Measurements from ENCODE around the gene NTM.

The NTM gene

DNA sequence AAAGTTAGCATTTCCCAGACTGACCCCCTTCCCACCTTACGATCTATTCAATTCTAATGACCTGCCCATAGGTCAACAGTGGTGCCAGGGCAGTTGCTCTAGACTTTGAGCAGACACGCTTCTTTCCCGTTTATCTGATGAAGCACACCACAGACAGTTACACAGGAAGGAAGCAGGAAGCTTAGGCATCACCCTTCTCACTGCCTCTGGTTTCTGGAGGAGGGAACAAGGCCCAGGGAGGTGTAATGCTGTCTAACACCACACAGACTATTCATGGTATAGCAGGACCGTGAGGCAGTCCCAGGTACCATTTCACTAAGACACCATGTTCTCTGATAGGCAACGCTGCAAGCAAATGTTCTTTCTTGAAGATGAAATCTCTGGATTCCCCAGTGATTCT lies 279.4 kb downstream of the NTM start:
- DNase-seq: no peak

DNA sequence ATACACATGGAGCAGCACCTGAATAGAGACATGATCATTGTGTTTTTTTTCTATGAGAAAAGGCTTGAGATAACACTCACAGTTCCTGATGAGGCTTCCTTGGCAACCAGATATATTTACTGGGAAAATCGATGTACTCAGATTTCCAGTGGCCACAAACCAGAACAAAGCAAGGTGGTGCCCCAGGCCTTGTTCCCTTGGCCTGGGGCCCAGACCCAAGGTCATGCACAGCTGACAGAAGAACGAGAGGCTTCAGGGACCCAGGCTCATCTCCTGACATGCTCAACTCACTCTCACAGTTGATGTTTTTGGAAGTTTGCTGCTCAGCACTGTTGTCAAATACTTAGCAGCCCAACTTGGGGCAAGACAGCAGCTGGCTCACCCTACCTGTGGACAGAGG lies 281.8 kb downstream of the NTM start:
- DNase-seq: no peak

DNA sequence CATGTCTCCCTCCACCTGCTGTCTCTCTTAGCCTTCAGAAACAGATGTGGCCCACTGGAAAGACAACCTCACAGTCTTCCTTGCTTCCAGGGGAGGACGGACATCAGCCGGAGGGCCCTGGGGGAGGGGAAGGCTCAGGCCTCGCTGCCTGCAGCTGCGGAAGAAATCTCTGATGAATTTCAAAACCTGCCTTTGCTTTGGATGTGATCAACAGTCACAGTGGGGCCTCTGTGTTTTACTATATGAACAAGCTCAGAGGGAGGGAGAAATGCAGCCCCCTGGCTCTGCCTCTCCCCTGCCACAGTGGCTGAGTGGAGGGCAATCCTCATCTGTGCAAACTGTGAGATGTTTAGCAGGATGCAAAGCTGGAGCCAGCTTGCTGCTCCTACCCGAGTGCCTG lies 282.8 kb downstream of the NTM start:
- DNase-seq: no peak

DNA sequence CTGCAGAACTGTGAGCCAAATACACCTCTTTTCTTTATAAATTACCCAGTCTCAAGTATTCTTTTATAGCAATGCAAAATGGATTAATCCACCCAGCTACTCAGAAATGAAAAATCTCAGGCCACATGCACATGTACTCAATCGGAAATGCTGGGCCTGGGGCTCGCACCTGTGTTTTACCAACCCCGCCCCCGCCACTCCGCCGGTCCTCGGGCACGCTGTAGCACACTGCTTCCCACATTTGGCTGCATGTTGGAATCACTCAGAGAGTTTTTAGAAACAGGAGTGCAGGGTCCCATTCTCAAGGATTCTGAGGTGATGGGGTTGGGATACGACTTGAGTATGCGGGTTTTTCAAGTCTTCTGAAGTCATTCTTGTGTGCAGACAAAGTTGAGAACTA lies 284.4 kb downstream of the NTM start:
- DNase-seq: no peak

DNA sequence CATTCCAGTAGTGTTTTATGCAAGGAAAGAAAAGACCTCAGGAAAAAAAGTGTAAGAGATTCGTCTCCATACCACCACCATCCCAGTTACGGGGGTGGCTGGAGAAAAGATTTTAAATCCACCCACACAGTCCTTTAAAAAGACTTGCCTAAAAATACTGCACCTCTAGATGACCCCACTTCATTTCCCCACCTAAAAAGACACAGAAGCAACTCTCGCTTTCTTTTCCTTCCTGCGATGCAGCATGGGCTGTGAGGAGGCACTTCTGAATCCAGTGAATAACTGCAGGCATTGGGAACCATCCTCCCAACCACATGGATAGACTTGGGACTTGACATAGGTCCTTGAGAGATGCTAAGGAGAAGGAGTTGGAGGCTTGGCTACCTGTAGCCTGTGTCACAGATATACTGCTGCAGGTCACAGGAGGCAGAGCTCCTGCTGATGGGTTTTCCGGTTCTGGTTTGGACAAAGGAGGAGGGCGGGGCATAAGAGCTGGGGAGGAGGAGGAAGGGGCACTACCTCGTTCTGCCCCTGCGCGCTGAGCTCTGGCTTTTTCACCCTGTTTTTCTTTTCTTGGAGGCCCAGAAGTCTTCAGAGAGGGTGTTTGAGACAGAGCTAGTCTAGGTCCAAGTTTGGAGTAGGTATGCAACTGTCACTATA lies 285.9 kb downstream of the NTM start:
- DNase-seq: no peak

DNA sequence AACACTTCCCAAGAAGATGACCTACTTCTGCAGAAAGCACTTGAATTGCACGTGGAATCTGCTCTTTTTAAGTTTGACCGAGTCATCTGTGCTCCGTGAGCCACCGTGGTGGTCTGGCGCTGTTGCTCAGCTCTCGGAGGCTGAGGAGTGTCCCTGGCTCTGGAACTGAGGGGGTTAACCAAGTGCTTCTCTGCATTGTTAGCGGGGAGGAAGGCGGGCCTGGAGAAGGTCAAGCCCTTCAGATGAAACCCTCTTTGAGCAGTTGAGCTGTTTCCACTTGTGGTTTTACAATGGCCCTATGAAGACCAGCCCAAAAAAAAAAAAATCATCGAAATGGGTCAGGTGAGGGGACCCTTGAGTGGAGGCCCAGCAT lies 286.4 kb downstream of the NTM start:
- DNase-seq: no peak

DNA sequence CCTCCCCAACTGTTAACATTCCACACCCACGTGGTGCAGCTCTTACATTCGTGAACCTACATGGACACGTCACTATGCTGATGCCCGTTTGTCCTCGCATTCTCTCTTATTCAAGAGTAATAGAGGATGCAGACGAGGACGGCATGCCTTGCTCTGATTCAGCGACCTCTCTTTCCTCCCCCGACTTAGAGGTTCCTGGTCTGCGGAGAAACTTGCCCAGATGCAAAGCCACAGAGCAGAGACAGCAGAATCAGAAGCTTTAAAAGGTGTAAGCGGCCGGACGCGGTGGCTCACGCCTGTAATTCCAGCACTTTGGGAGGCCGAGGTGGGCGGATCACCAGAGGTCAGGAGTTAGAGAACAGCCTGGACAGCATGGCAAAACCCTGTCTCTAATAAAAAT lies 288.0 kb downstream of the NTM start:
- no peak for DNase-seq

DNA sequence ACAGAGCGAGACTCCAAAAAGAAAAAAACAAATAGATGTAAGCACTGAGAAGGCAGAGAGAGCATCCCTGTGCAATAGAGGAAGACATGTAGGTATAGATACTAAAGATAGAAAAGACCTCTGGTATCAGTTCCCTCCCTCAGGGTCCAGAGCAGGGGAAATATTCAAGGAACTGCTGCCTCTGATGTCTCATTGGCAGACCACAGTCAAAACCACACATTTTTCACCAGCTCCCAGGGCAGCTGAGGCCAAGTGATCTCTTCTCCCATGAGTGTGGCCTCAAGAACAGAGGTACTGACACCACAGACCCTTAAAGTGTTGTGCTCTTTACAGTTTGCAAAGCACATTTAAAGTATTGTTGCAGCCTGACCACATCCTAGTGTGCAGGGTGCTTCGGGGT lies 288.5 kb downstream of the NTM start:
- peak; percentile 23 for DNase-seq

DNA sequence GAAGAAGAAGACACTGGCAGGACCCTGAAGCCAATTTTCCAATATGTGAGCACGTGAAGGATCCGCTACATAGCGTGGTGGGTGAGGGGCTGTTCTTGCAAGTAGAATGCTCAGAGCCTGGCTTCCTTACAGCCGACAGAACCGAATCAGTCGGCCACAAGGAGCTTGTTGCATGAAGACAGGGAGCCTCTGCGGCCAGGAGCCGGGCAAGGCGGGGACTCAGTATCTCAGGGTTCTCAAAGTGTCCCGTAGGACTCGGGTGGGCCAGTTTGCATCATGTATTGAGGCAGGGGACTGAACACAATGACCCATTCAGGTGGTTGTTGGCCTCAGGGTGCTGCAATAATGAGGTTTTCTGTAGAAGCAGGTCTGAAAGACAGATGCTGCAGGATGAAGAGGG lies 289.5 kb downstream of the NTM start:
- DNase-seq: no peak

DNA sequence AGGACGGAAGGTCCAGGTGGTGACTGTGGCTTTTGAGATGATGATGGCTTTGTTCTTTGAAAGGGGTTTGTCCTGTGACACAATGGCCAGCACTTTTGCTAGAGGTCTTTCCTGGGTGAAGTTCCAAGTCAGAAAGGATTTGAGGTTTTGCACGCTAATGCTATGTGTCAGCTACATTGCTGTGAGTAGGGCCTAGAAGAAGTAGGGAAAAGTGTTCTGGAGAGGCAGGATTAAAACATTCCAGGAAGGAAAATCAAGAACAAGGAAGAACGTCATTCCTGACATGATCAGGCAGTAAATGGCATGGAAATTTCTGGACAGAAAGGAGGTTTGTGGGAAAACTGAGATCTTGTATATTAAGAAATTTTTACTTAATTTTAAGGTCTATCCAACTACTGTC lies 290.7 kb downstream of the NTM start:
- peak; percentile 77 for DNase-seq

DNA sequence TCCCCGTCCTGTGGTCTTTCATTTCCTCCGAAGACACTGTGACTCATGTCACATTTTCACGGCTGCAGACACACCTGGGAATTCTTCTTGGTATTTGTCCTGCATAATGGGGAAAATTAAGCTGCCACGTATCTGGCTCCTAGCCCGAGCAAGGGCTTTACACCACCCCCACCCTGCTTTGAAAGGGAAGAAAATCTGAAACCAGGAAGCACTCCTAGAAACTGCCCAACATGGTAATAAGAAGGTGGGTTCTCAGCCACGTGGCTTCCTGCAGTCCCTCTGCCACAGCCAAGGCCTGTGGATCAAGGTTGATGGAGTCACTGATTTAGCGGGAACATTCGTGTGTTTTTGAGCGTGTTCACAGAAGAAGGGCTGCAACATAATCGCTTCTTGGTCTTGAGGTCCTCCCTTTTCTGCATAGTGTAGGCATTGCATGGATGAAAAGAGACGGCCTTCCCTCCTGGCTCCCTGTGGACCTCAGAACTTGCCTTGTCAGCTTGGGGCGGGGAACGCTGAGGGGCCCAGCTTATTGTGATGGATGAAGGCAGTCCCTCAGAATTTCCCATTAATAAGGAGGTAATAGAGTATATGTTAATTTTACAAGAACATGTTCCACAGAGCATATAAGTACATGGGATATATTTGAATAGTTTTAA lies 292.0 kb downstream of the NTM start:
- DNase-seq: peak; percentile 22

DNA sequence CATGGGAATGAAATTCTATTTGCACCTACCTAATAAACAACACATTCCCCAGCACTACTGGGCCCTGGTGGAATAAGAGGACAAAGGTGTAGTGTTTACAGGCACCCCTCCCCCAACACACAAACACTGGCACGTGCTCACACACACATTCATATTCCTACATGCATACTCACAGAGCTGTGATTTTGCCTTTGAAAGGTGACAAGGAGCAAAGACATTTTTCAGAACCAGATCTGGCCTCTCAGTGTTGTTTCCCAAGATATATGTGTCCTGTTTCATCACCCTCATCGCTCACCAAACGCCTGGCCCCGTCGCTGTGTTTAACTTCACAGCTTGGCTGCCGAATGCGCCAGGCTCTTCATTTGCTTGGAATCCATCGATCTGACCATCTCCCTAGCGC lies 292.6 kb downstream of the NTM start:
- DNase-seq: no peak

DNA sequence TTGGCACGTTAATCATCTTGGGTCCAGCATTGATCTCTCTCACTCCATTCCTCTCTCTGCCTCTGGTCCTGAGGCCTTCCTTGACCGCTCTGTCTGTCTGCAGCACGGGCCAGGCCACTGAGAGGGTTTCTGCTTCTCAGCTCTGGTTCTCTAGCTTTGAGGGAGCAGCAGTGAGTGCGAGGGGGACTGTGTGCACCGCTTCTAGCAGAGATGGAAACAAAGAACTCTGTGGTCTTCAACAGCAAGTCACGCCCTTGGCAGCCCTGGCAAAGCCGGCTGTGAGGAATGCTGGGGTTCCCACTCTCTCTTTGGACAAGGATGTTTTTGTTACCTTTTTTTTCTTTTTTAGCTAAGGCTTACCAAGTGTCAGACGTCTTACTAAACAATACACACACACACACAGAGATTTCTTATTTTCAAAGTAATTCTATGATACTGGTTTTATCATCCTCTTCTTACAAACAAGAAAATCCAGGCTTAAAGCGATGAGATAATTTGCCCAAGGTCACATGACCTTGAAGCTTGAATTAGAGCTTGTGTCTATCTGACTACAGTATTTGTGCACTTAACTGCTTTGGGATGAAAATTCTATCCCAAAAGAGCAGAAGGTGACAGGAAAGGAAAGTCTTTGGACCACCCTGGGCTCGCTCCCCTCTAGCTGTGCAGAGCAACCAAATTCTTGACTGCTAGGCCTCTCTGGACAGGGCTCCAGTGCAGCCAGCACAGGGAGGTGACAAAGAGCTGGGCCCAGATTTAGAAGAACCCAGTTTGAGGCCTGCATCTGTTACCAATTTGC lies 293.2 kb downstream of the NTM start:
- no peak for DNase-seq

DNA sequence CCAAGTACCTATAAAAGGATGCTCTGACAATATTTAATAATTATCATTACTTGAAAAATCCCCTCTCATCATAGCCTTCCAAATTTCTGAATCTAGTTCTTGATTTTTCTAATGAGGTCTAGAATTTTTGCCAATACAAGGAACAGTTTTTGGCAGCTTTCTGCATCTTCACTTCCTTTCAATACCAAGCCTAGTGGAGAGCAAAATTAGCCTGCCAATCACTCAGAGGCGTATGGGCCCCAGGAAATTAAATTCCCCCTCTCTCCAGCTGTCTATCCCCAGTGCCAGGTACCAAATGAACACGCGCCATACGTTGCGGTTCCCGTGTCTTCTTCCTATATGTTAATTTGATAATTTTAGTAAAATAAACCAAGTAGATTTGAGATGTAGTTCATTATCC lies 293.9 kb downstream of the NTM start:
- no peak for DNase-seq

DNA sequence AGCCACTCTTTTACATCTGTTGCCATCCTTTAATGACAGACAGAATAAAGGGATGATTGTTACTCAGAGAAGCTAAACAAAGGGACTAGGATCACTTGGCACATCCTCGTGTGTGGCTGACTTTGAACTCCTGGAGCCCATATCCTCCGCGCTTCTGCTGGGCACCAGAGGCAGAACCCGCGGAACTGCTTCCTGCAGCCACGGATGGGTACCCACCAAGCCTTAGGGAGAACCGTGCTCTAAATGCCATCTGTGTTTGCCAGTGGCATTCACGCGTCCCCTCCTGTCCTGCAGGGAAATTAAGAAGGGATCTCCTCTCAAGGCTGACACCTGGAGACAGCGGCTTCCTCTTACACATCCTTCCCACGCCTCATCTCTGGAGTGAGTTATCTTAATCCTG lies 294.4 kb downstream of the NTM start:
- no peak for DNase-seq

DNA sequence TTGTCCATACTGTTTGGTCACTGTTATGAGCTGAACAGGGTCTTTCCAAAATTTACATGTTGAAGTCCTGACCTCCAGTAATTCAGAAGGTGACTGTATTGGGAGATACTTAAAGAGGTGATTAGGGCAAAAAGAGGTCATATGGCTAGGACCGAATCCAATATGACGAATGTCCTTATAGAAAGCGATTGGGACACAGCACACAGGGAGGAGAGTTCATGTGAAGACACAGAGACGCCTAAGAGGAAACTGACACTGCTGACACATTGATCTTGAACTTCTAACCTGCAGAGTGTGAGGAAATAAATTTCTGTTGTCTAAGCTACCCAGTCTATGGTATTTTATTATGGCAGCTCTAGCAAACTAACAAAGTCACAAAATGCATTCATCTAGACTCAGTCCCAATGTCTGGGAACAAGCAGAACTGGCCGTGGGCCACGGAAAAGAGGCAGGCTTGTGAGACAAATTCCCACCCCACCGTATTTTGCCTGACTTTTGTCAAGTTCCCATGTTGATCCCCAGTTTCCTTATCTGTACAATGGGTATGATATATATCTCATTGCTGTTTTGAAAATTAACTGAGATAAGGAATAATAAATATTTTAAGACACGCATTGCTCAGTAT lies 295.0 kb downstream of the NTM start:
- DNase-seq: no peak

DNA sequence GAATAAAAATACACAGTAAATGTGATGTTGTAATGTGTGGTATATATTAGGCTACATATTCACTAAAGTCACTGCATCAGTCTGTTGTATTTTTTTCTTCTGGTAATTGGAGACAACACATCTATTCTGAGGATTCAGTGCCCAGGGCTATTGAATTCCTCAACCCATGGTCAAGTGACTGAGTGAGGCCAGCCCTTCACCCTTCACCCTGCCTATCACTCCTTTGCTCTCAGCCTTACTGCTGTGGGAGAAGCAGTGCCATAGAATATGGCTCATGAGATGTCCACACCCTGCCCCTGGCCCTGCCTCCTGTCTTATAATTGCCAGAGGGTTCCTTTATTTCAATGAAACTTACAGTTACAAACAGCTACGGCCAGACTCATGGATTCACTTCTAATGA lies 295.6 kb downstream of the NTM start:
- DNase-seq: peak; percentile 12

DNA sequence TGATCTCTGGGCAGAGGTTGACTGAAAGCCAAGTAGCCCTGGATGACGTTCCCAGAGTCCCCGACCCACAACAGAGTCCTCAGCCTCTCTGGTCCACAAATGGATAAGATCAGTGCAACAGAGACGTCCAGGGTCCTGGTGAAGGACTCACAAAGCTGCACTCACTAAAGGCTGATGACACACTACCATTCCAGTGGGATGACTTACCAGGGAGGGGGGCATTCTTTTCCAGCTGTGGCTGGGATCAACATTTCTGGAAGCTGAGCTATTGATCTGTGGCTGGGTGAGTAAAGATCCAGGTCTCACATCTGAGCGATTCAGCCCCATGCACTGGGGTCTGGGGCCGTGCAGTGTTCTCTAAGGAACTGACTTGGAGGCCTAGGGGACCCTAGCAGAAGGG lies 296.2 kb downstream of the NTM start:
- peak; percentile 89 for DNase-seq

DNA sequence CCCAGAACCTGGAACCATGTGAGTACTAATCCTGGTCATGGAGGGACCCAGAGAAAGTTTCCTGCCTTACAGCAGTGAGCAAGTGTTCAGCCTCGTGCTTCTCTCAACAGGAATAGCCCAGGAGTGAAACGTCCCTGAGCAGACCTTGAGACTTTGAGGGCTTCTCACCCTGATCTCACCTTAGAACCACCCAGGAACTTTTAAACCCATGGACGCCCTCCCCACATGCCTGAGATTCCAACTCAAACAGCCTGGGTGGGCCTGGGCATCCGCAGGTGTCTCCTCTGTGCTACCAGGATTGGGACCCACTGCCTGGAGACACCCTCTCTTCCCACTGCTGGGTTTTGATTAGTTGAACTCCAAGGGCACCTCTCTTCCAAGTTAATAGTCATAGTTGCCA lies 297.2 kb downstream of the NTM start:
- no peak for DNase-seq

DNA sequence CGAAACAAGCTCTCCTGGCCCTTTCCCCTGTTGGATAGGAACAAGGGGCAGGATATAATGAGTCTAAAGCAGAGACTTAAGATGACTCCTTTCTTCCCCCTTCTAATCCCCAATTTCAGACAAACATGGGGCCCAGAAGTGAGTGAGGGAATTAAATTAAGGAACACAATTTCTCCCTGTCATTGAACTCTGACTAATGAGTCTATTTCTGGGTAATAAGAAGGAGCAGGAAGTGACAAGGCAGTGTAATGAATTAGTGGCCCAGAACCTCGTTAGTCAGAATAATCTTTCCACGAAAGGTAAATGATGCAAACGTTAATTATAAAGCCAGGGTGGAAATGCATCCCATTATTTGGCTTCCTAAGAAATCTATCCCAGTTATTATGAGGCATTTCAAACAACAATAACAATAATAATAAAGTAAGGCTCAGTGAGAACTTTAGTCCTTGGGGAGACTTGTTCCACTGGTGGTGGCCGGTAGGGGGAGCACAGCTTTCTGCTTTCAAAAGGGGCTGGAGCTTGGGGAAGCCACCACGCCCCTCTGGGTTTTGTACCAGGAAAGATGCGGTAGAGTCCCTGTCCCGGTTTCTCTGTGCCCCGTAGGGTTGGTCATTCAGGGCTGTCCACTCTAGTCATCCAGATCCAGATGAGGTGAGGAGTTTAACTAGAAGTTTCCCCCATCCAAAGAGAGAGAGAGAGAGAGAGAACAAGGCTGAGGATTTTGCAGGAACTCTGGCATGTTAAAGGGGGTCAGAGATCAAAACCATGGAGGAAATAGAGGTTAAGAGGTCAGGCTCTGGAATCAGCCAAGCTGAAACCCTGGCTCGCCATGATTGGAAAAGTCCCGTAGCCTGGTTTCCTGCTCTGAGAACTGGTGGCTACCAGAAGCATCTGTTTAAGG lies 298.3 kb downstream of the NTM start:
- DNase-seq: peak; percentile 52

DNA sequence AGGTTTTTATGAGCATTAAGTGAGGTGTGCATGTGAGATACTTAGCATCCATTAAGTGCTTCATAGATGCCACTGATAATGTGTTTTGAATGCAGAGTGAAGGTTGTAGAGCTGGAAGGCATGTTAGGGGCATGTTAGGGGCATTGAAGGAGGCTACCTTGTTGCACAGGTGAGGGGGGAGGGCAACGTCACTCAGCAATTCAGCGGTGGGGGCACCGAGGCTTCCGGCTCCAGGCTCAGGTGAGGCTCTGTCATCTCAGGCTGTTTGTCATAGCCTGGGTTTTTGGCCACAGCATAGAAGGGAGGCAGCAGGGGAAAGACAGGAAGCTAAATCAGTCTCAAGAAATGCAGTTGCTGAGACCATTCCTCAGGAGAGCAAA lies 299.0 kb downstream of the NTM start:
- no peak for DNase-seq

DNA sequence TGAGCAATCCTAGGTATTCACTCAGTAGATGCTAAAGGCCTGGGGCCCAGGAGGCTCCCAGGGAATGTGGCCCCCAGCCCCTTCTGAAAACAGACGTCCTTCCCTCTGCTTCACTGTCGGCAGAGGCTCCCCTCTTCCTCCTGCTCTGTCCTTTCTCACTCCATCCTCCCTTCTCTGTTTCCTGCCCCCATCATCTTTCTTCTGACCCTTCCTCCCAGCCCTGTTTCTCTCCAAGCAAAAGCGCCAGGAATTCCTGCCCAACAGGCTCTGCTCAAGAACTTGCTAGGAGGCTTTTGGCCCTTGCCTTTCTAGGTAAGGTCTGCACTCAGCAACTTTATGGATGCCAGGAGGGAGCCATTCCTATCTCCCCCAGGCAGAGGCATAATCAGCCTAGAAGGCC lies 300.5 kb downstream of the NTM start:
- DNase-seq: no peak

DNA sequence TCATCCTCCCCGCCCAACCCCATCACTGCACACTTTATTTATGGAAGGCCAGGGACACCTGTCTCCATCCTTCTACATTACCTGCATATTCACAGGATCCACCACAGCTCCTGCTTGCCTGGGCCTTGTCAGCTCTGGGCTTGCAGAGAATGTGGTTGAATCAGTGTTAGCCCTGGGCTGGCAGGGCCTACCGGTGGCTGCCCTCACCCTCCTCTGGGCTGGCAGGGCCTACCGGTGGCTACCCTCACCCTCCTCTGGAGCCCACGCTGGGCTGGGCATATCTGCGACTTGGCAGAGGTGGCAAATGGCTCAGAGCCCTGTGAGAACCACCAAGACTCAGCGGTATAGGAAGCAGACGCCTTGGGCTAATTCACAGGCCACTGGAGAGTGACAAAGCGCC lies 300.9 kb downstream of the NTM start:
- DNase-seq: no peak
